ENCODE measurements around the gene MAPT. TPM values are rescaled to one million over a fixed set of nuclear protein-coding genes. Genes with fewer than 3 reads are reported as not detected.
"Not testable (repeated sequence)": the region's sequence is repeated elsewhere in the genome, so short reads cannot be mapped to it uniquely, and the experiment has no call there.

The MAPT gene
- total RNA-seq, 1 donor from 2014 or later, result 2.4 TPM

- peaks cover 15% of the 10 kb centered on the region for H3K4me1 ChIP-seq
- TF ChIP-seq, protein P1, sequence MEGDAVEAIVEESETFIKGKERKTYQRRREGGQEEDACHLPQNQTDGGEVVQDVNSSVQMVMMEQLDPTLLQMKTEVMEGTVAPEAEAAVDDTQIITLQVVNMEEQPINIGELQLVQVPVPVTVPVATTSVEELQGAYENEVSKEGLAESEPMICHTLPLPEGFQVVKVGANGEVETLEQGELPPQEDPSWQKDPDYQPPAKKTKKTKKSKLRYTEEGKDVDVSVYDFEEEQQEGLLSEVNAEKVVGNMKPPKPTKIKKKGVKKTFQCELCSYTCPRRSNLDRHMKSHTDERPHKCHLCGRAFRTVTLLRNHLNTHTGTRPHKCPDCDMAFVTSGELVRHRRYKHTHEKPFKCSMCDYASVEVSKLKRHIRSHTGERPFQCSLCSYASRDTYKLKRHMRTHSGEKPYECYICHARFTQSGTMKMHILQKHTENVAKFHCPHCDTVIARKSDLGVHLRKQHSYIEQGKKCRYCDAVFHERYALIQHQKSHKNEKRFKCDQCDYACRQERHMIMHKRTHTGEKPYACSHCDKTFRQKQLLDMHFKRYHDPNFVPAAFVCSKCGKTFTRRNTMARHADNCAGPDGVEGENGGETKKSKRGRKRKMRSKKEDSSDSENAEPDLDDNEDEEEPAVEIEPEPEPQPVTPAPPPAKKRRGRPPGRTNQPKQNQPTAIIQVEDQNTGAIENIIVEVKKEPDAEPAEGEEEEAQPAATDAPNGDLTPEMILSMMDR (IDR thresholded peaks at IDR 0.05), result no peak
- TF ChIP-seq EZH2 (IDR thresholded peaks at IDR 0.05) (no peak), EZH2phosphoT487 (IDR thresholded peaks at IDR 0.05) (no peak)
- Mint-ChIP-seq H3K36me3 (no peaks in the 10 kb centered on the region), H3K4me3 (no peak overlapping the region), H3K27me3 (ENCODE audit: insufficient read depth, low read depth) (peaks cover 3% of the 10 kb centered on the region), H3K4me1 (peaks cover 19% of the 10 kb centered on the region), H3K9me3 (no peaks in the 10 kb centered on the region), H3K27ac (peak overlapping the region; percentile 65)
- H3K36me3 ChIP-seq, result no peaks in the 10 kb centered on the region
- DNase-seq (ENCODE audit: low spot score), result peak; percentile 40
- H3K9ac ChIP-seq, result no peak overlapping the region
- no peak overlapping the region for H3K27ac ChIP-seq
- no peaks in the 10 kb centered on the region for H3K9me3 ChIP-seq (ENCODE audit: low read depth)
- no peaks in the 10 kb centered on the region for H4K20me1 ChIP-seq (ENCODE audit: low read depth)
- H3F3A ChIP-seq (ENCODE audit: low read depth), result peaks cover 5% of the 10 kb centered on the region
- peak overlapping the region; percentile 31 for H3K4me2 ChIP-seq
- no peaks in the 10 kb centered on the region for H3K79me2 ChIP-seq (ENCODE audit: low read depth)
- H3K27me3 ChIP-seq, result no peaks in the 10 kb centered on the region
- no peak overlapping the region for H2AFZ ChIP-seq (replicated peaks)
- H3K4me3 ChIP-seq, result no peak overlapping the region
These were observed 119.3 kb downstream of the MAPT start for GRCh38 chr17:46013502-46014165.

DNA sequence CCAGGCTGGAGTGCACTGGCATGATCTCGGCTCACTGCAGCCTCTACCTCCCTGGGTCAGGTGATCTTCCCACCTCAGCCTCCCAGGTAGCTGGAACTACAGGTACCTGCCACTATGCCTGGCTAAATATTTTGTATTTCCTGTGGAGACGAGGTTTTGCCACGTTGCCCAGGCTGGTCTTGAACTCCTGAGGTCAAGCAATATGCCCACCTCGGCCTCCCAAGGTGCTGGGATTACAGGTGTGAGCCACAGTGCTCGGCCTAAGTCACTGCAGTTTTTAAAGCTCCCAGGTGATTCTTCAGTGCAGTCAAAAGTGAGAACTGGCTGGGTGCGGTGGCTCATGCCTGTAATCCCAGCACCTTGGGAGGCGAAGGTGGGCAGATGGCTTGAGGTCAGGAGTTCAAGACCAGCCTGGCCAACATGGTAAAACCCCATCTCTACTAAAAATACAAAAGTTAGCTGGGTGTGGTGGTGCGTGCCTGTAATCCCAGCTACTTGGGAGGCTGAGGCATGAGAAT is 125.1 kb downstream of the MAPT start:
- H3K4me1 ChIP-seq; H3K9me3 ChIP-seq (ENCODE audit: low read depth); H3K27ac ChIP-seq; H3K27ac Mint-ChIP-seq; H3K4me2 ChIP-seq; H3K79me2 ChIP-seq (ENCODE audit: low read depth); H3K27me3 Mint-ChIP-seq (ENCODE audit: insufficient read depth, low read depth); DNase-seq (ENCODE audit: low spot score); H3K4me3 Mint-ChIP-seq; H3K4me3 ChIP-seq; H3K36me3 ChIP-seq; H3F3A ChIP-seq (ENCODE audit: low read depth); H3K9ac ChIP-seq; H2AFZ ChIP-seq (replicated peaks); H4K20me1 ChIP-seq (ENCODE audit: low read depth); H3K27me3 ChIP-seq; H3K9me3 Mint-ChIP-seq: not testable (repeated sequence)
- Mint-ChIP-seq H3K36me3 (peaks cover 12% of the 10 kb centered on the region), H3K4me1 (peaks cover 12% of the 10 kb centered on the region)

DNA sequence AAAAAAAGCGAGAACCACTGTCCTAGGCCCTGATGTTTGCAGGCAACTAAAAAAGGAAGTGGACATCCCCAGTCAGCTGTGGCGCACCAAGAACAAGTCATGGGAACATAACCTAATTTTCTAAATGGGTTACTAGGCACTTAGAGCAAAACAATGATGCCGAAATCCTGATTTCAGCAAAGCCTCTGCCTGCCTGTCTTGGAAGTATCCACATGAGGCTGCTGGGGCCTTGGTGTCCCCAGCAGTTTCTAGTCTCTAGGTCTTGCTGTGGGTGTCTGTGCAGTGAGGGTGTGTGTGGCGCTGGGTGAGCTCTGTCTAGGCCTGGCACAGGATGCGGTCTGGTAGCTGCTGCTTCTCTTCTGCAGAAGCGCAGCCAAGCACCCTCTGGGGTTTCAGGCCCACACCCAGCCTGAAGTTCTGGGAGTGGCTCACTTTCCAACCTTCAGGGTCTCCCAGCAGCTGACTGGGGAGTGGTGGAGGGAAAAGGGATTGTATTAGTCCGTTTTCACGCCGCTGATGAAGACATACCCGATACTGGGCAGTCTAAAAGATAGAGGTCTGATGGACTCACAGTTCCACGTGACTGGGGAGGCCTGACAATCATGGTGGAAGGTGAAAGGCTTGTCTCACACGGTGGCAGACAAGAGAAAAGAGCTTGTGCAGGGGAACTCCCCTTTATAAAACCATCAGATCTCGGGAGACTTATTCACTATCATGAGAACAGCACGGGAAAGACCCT is 125.8 kb downstream of the MAPT start:
- Mint-ChIP-seq H3K9me3 (no peaks in the 10 kb centered on the region), H3K27me3 (ENCODE audit: insufficient read depth, low read depth) (peaks cover 6% of the 10 kb centered on the region), H3K4me3 (no peak overlapping the region), H3K36me3 (peaks cover 12% of the 10 kb centered on the region), H3K4me1 (peaks cover 14% of the 10 kb centered on the region), H3K27ac (no peak overlapping the region)
- Histone ChIP-seq H4K20me1 (ENCODE audit: low read depth) (no peaks in the 10 kb centered on the region), H3F3A (ENCODE audit: low read depth) (no peaks in the 10 kb centered on the region), H3K36me3 (no peaks in the 10 kb centered on the region), H3K9ac (no peak overlapping the region), H3K4me1 (peaks cover 5% of the 10 kb centered on the region), H3K9me3 (ENCODE audit: low read depth) (no peaks in the 10 kb centered on the region), H3K79me2 (ENCODE audit: low read depth) (no peaks in the 10 kb centered on the region), H3K4me3 (no peak overlapping the region), H2AFZ (replicated peaks) (no peak overlapping the region), H3K4me2 (no peak overlapping the region), H3K27ac (no peak overlapping the region), H3K27me3 (no peaks in the 10 kb centered on the region)
- DNase-seq (ENCODE audit: low spot score), result no peak
- TF ChIP-seq, protein P1 (IDR thresholded peaks at IDR 0.05), result no peak
- TF ChIP-seq EZH2 (IDR thresholded peaks at IDR 0.05) (no peak), EZH2phosphoT487 (IDR thresholded peaks at IDR 0.05) (no peak)

DNA sequence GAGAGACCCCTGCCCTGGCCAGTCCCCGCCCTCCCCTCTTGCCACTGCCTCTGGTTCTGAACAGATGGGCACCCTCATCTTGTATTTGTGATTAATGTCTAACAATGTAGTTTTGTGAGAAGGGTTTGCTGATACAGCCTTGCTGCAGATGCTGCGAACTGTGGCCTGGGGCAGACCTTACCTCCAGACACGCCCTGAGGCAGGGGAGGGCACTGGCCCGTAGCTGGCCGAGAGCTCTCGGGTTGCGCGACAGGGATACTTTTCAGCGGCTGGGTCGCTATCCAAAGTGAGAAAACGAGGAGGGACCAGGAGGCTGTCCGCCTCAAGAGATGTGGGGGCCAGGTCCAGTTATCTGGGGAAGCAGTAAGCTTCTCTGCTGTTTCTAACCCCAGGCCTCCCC is 126.6 kb downstream of the MAPT start:
- H3K9me3 Mint-ChIP-seq, result no peaks in the 10 kb centered on the region
- no peak overlapping the region for H3K27ac Mint-ChIP-seq
- Histone ChIP-seq H3F3A (ENCODE audit: low read depth) (no peaks in the 10 kb centered on the region), H3K27me3 (no peaks in the 10 kb centered on the region), H3K9me3 (ENCODE audit: low read depth) (no peaks in the 10 kb centered on the region), H2AFZ (replicated peaks) (no peak overlapping the region), H3K4me2 (no peak overlapping the region), H3K36me3 (no peaks in the 10 kb centered on the region), H3K4me1 (peaks cover 5% of the 10 kb centered on the region), H4K20me1 (ENCODE audit: low read depth) (peaks cover 6% of the 10 kb centered on the region), H3K4me3 (no peak overlapping the region), H3K27ac (no peak overlapping the region), H3K79me2 (ENCODE audit: low read depth) (no peaks in the 10 kb centered on the region), H3K9ac (no peak overlapping the region)
- no peak overlapping the region for H3K4me3 Mint-ChIP-seq
- peaks cover 12% of the 10 kb centered on the region for H3K36me3 Mint-ChIP-seq
- peaks cover 22% of the 10 kb centered on the region for H3K4me1 Mint-ChIP-seq
- no peak for DNase-seq (ENCODE audit: low spot score)
- H3K27me3 Mint-ChIP-seq (ENCODE audit: insufficient read depth, low read depth), result peaks cover 6% of the 10 kb centered on the region
- no peak for TF ChIP-seq EZH2 (IDR thresholded peaks at IDR 0.05)
- no peak for TF ChIP-seq EZH2phosphoT487 (IDR thresholded peaks at IDR 0.05)
- TF ChIP-seq, protein P1 (IDR thresholded peaks at IDR 0.05), result no peak

DNA sequence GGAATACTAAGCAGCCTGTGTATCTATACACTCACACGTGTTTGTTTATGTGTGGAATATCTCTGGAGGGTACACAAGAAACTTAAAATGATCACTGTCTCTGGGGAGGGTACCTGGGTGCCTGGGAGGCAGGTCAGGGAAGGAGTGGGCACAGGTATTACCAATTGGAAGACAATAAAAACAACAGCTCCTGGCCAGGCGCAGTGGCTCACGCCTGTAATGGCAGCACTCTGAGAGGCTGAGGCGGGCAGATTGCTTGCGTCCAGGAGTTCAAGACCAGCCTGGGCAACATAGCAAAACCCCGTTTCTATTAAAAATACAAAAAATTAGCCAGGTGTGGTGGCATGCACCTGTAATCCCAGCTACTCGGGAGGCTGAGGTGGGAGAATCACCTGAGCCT is 129.0 kb downstream of the MAPT start:
- H3K27ac ChIP-seq; H3F3A ChIP-seq (ENCODE audit: low read depth); H3K36me3 ChIP-seq; H3K4me3 ChIP-seq; H3K9me3 ChIP-seq (ENCODE audit: low read depth); H3K4me2 ChIP-seq; DNase-seq (ENCODE audit: low spot score); H3K4me3 Mint-ChIP-seq; H3K9ac ChIP-seq; H3K9me3 Mint-ChIP-seq; H3K27me3 ChIP-seq; H3K27me3 Mint-ChIP-seq (ENCODE audit: insufficient read depth, low read depth); H2AFZ ChIP-seq (replicated peaks); H3K79me2 ChIP-seq (ENCODE audit: low read depth): not testable (repeated sequence)
- Mint-ChIP-seq H3K27ac (peak overlapping the region; percentile 78), H3K4me1 (peaks cover 24% of the 10 kb centered on the region), H3K36me3 (peaks cover 15% of the 10 kb centered on the region)
- H4K20me1 ChIP-seq (ENCODE audit: low read depth), result peaks cover 21% of the 10 kb centered on the region
- H3K4me1 ChIP-seq, result peaks cover 17% of the 10 kb centered on the region
